ENCODE measurements around the gene MASP1.

The MASP1 gene

GRCh38 chr3:187198490-187198889, 93.0 kb downstream of the MASP1 start:
- Mint-ChIP-seq H3K27me3 (ENCODE audit: low read depth) (peaks cover 25% of the 10 kb centered on the region), H3K27ac (no peak overlapping the region), H3K9me3 (no peaks in the 10 kb centered on the region), H3K36me3 (ENCODE audit: low read depth) (no peaks in the 10 kb centered on the region), H3K4me3 (no peak overlapping the region), H3K4me1 (no peaks in the 10 kb centered on the region)
- TF ChIP-seq CTCF (IDR thresholded peaks at IDR 0.05; ENCODE audit: unreplicated experiment in 3 of 3), result no peak

DNA sequence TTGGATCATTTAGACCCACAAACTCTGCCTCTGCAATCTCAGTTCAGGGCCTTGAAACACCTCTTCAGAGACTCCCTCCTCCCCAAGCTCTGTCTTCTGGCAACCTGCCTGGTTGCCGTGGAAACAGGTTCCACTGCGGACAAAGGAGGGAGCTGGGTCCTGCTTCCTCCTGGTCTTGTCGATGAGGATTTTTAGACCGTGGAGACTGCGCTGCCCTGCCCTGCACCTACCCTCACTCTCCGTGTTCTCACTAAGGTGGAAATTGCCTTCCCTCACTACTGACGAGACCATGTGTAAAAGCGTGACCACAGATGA, 94.2 kb downstream of the MASP1 start, which contains the start of gene RTP1:
TSS of gene RTP1 (plus strand) at position 152 of the 315 bp plus-strand sequence. CDS start at position 182, 30 bp downstream.
- no peaks in the 10 kb centered on the region for H3K9me3 Mint-ChIP-seq
- H3K4me3 Mint-ChIP-seq, result no peak within 1 kb of the TSS
- peaks cover 17% of the 10 kb centered on the region for H3K27me3 Mint-ChIP-seq (ENCODE audit: low read depth)
- no peaks in the 10 kb centered on the region for H3K4me1 Mint-ChIP-seq
- TF ChIP-seq CTCF (IDR thresholded peaks at IDR 0.05; ENCODE audit: unreplicated experiment in 3 of 3), result no peak
- H3K27ac Mint-ChIP-seq, result no peak within 1 kb of the TSS
- no peaks in the 10 kb centered on the region for H3K36me3 Mint-ChIP-seq (ENCODE audit: low read depth)

DNA sequence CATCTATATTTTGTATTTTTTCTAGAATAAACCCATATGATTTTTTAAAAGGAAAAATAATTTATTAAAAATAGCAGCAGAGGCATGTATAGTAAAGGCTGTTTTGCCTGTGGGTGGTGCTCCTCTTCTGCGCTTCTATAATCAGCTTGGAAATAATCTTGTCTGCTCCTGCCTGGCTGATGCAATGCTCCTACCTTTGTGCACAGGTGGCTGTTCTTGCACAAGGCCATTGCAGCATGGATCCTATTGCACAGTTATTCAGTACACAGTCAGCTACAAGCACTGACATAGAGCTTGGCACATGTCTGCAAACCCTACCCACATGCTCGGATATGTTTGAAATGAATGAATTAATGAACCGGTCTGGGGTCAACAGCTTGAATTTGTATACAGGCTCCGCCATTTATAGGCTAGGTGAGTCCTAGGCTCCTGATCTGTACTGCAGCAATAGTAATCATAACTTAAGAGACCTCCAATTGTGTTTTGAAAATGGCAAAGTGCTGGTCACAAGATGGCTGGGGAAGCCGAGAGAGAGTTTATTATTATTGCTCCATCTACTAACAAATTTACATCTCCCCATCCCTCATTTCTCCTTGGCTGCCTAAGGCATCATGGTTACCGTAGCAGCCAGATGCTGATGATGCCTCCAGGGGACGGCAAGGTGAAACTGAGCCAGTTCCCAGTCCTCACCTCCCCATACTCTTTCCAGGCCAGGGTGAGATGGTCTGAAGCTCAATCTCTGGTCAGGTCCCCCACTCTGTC, 94.8 kb downstream of the MASP1 start:
- Mint-ChIP-seq H3K4me1 (no peaks in the 10 kb centered on the region), H3K4me3 (no peak overlapping the region), H3K27me3 (ENCODE audit: low read depth) (peaks cover 13% of the 10 kb centered on the region), H3K36me3 (ENCODE audit: low read depth) (no peaks in the 10 kb centered on the region), H3K27ac (no peak overlapping the region), H3K9me3 (no peaks in the 10 kb centered on the region)
- no peak for TF ChIP-seq CTCF (IDR thresholded peaks at IDR 0.05; ENCODE audit: unreplicated experiment in 3 of 3)

GRCh38 chr3:187193181-187193580, 98.4 kb downstream of the MASP1 start:
- no peak overlapping the region for H3K27ac Mint-ChIP-seq
- no peaks in the 10 kb centered on the region for H3K4me1 Mint-ChIP-seq
- no peaks in the 10 kb centered on the region for H3K36me3 Mint-ChIP-seq (ENCODE audit: low read depth)
- H3K4me3 Mint-ChIP-seq, result no peak overlapping the region
- H3K27me3 Mint-ChIP-seq (ENCODE audit: low read depth), result peaks cover 4% of the 10 kb centered on the region
- TF ChIP-seq CTCF (IDR thresholded peaks at IDR 0.05; ENCODE audit: unreplicated experiment in 3 of 3), result no peak
- no peaks in the 10 kb centered on the region for H3K9me3 Mint-ChIP-seq

DNA sequence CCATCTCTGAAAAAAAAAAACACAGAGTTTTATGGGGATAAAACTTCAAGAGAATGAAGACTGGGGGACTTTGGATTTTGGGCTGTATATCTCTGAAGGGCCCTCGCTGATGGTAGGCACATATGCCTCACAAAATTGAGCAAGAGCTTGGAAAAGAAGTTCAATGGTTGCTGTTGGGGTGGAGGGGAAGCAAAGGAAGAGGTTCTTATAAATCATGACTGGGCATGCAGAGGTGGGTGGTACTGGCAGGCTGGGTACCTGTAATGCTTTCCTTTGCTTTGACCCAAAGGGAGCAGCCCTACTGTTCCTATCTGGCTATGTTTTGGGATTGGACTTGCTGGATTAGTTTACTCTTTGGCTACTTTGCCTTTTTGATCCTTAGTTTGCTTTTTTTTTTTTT, 100.3 kb downstream of the MASP1 start:
- Mint-ChIP-seq H3K9me3 (no peaks in the 10 kb centered on the region), H3K27me3 (ENCODE audit: low read depth) (peaks cover 4% of the 10 kb centered on the region), H3K4me1 (no peaks in the 10 kb centered on the region), H3K27ac (no peak overlapping the region), H3K4me3 (no peak overlapping the region), H3K36me3 (ENCODE audit: low read depth) (no peaks in the 10 kb centered on the region)
- no peak for TF ChIP-seq CTCF (IDR thresholded peaks at IDR 0.05; ENCODE audit: unreplicated experiment in 3 of 3)

DNA sequence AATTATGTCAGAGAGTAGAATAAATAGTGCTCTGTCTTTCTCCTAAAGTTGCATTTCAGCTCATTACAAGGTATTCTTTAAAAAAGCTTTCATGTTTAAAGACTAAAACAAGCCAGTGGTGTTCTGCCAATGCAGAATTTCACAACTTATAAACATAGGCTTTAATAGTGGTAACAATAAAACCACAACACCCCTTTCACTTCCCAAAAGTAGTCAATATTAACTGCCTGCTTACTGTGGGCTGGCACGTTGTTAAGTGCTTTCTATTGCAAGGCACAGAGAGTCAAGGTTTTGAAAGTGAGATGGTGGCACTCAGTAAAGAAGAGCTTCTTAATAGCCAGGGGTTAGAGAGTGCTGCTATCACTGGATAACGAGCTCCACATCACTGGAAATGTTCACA, 102.6 kb downstream of the MASP1 start:
- Mint-ChIP-seq H3K27me3 (ENCODE audit: low read depth) (peaks cover 4% of the 10 kb centered on the region), H3K4me1 (no peaks in the 10 kb centered on the region), H3K4me3 (no peak overlapping the region), H3K36me3 (ENCODE audit: low read depth) (no peaks in the 10 kb centered on the region), H3K27ac (no peak overlapping the region), H3K9me3 (no peaks in the 10 kb centered on the region)
- no peak for TF ChIP-seq CTCF (IDR thresholded peaks at IDR 0.05; ENCODE audit: unreplicated experiment in 3 of 3)
